Stimulated activated CD8-positive, alpha-beta memory T cell treated with anti-CD3 and anti-CD28 coated beads, Interleukin-7, amount 100 ng/mL, for 48 hours (primary cell): Measurements from ENCODE around the gene EXOSC1.
"Not testable (repeated sequence)": the region's sequence is repeated elsewhere in the genome, so short reads cannot be mapped to it uniquely, and the experiment has no call there.

ENCODE experiments used
- DNase-seq, 2 donors: peaks; one replicate each; pipeline ENCODE4 v3.0.0-alpha.2; 2020; ENCODE audit warnings: low read depth in 1 of 2; ENCODE audit errors: extremely low read depth in 1 of 2

EXOSC1 gene

GRCh38 chr10:97411406-97411805 lies 34.4 kb downstream of the EXOSC1 start:
- DNase-seq, result no peak

DNA sequence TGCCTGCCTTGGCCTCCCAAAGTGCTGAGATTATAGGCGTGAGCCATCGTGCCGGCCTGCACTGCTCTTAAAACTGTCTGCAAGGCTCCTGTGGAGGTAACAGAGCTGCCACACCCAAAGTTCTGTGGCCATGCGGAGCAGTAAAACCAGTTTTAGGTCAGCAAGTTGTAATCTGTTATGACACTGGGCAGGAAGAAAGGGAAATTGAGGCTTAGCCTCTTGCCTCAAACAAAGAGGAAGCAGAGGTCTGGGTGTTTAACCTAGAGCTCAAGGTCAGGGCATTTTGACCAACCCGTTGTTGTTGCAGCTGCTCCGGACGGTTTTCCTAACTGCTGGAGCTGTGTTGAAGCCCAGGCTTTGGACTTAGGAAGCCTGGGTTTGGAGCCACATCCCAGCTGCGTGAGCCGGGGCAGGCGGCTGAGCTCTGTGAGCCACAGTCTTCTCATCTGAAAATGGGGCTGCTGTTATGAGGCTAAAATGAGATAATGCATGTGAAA lies 37.3 kb downstream of the EXOSC1 start:
- no peak for DNase-seq

DNA sequence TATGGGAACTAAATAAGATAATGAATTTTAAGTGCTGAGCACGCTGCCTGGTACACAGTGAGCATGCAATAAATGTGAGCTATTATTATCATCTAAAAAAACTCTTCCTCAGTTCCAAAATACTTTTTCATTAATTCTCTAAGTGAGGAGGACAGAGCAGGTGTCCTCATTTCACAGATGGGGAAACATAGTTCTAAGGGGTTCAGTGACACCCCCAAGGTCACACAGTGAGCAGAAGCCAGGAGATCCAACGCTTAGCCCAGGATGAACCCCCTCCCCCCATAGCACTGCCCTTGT lies 37.9 kb downstream of the EXOSC1 start:
- no peak for DNase-seq

GRCh38 chr10:97407211-97407951 lies 38.4 kb downstream of the EXOSC1 start:
- DNase-seq, result peak in 1 of 2 donors; percentile 47

- not testable (repeated sequence) for DNase-seq
Measured at GRCh38 chr10:97406483-97406882, 39.3 kb downstream of the EXOSC1 start.

- no peak for DNase-seq
Measured at GRCh38 chr10:97406064-97406463, 39.7 kb downstream of the EXOSC1 start.

- DNase-seq, result no peak
Measured at GRCh38 chr10:97404044-97404443, 41.8 kb downstream of the EXOSC1 start.

GRCh38 chr10:97401455-97401919 lies 44.3 kb downstream of the EXOSC1 start:
- DNase-seq, result no peak

DNA sequence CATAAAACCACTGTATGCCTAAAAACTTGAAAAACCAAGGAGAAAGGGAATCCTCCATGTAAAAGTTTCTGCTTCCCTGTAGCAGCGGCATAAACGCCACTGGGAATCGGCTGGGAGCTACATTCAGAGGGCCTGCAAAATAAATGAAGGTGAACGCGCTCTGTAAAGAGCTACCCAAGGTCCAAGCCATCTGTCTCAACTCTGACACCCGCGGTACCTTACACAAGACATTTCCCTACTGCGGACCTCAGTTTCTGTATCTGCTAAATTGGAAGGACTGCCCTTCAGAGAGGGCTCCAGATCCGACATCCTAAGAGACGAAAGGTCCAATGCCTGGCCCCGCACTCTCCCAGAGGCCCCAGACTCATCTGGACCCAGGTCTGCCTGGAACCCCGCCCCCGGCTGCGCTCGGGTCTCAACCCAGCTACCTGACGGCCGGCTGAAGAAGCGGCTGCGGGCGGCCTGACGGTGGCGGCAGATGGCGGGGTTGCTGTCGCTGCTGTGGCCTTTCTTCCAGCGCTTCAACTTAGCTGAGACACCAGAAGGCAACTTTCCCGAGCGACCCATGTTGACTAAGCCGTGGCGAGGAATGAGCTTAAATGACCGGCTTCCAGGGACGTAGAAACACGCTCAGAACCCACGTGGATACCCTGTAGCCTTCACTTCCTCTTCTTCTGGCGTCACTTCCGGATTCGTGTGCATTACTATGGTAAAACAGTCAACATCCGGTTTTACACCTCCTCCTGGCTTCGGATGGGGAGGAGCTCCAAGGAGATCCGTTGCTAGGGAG lies 44.9 kb downstream of the EXOSC1 start, which contains the start of gene RRP12:
Gene RRP12, minus strand, starts transcription at position 676 of the 790 bp plus-strand sequence. Its CDS starts 109 bp downstream, at position 567.
- DNase-seq, result peak in 1 of 2 donors; percentile 85

- DNase-seq, result no peak
Measured at GRCh38 chr10:97399843-97400545, 45.8 kb downstream of the EXOSC1 start.

GRCh38 chr10:97396056-97396455 lies 49.8 kb downstream of the EXOSC1 start:
- no peak for DNase-seq

DNA sequence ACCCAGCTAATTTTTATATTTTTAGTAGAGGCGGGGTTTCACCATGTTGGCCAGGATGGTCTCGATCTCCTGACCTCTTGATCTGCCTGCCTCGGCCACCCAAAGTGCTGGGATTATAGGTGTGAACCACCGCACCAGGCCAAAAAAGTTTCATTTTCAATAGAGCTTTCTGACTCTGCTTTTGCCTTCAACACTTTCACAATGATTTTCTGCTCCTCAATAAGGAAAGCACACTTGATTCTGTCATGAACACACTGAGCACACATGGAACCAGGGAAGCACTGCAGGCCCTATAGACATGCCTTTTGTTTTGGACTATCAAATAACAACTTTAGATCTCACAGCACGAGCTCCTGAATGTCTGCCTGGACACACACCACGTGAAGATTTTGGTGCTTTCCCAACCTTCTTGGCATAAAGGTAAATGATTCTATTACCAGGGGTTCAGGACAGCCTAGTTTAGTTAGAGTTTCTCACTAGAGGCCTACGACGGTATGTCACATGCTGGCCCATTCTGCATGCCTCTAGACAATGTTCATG lies 52.7 kb downstream of the EXOSC1 start:
- DNase-seq, result no peak

- DNase-seq, result no peak
Measured at GRCh38 chr10:97390091-97390490, 55.7 kb downstream of the EXOSC1 start.

- no peak for DNase-seq
Measured at GRCh38 chr10:97388152-97388551, 57.7 kb downstream of the EXOSC1 start.
